SK-N-SH treated with all-trans-retinoic acid at 6 μM for 48 hours (cell line): Measurements from ENCODE around the gene GPANK1.

Experiments
- ZFP30 ChIP-seq: fragments of 450-650 bp; formaldehyde crosslinking; IDR thresholded peaks from 2 replicates; pipeline ENCODE4 v1.5.0; 2022; ENCODE audit warnings: mild to moderate bottlenecking, moderate library complexity
- TF ChIP-seq, protein P1 (sequence below): fragments of 250-450 bp; sonication (Bioruptor Pico); IDR thresholded peaks from 2 replicates; pipeline ENCODE4 v1.5.1; 2021; ENCODE audit warnings: mild to moderate bottlenecking, moderate library complexity

GRCh38 chr6:31621991-31622390, 42.8 kb downstream of the GPANK1 start:
- TF ChIP-seq ZFP30: no peak
- TF ChIP-seq, protein P1, sequence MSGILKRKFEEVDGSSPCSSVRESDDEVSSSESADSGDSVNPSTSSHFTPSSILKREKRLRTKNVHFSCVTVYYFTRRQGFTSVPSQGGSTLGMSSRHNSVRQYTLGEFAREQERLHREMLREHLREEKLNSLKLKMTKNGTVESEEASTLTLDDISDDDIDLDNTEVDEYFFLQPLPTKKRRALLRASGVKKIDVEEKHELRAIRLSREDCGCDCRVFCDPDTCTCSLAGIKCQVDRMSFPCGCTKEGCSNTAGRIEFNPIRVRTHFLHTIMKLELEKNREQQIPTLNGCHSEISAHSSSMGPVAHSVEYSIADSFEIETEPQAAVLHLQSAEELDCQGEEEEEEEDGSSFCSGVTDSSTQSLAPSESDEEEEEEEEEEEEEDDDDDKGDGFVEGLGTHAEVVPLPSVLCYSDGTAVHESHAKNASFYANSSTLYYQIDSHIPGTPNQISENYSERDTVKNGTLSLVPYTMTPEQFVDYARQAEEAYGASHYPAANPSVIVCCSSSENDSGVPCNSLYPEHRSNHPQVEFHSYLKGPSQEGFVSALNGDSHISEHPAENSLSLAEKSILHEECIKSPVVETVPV: no peak
